NCI-H1105 (cell line): ENCODE measurements around the gene SNRPA1.
A peak's percentile ranks its signal among the peaks of the same experiment; 100 is the strongest.
"Not testable (repeated sequence)": the region's sequence is repeated elsewhere in the genome, so short reads cannot be mapped to it uniquely, and the experiment has no call there.

Experiments used
- DNase-seq: peaks from one replicate; lab custom pipeline; 2025; lab: John Stamatoyannopoulos, UW

SNRPA1 gene

DNA sequence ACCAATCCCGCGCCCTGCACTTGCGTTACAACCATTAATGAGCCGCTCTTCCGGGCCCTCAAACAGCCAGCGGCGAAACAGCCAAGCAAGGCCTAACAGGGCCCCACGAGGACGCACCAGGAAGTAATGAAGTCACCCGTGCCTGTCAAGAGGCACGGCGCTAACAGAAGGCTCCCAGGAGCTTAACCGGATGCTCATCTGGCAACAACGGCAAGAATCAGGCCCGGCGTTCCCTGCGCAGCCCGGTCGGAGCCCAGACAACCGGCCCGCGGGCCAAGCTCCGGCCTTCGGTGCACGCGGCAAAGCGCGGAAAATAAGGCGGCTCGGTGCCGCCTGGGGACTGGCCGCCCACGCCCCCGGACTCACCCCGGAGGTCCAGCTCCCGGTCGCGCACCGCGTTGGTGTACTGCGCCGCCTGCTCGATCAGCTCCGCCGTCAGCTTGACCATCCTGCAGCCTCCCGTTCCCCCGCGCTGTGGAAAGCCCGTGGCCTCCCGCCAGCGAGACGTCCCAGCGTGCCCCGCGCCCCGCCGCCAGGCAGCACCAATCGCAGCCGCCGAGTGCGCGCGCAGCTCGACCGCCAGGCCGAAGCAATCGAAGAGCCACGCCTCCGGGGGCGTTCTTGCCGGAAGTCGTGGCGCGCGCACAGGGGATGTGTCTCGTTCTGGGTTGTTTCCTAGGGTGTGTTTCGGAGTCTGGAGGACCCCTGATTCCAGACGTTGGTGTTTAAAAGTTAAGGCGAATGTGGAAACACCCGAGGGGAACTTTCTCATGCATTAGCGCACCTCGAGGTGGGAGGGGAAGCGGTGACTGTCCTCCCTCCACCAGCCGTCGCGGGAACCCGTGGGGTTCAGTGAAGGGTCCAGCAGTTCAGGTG is at the start of gene SNRPA1:
SNRPA1 (minus strand) TSS at position 518 of the 876 bp plus-strand sequence; CDS start at position 448, 70 bp downstream.
- DNase-seq, result peak; percentile 97

- no peak for DNase-seq
Measured at GRCh38 chr15:101342056-101342455, 47.0 kb upstream of the SNRPA1 start.

DNA sequence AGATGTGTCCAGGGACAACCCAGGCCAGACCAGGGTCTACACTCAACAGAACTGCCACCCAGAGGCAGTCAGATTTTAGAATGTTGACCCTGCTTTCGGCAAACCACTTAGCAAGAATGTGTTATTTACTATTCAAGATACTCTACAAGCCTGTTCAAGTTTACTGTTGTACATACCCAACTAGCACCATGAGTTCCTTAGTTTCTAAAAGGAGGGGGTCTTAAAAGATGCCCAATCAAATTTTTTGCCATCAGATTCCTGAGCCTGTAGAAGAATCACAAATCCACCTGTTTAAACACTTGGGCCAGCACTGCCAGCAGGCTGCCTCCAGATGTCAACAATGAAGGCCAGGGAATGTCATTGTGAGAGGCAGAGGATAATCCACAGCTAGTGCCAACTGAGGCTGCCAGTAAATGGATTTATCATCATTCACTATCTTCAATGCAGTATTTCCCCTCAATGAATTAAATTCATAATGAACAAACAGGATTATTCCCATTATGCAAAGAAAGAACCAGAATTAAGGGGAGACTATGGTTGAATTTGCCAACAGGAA is 43.5 kb upstream of the SNRPA1 start:
- DNase-seq, result no peak

- no peak for DNase-seq
Measured at GRCh38 chr15:101337976-101338375, 42.9 kb upstream of the SNRPA1 start.

GRCh38 chr15:101333907-101334789 is 39.1 kb upstream of the SNRPA1 start:
- not testable (repeated sequence) for DNase-seq

GRCh38 chr15:101332061-101332467 is 37.0 kb upstream of the SNRPA1 start:
- no peak for DNase-seq

GRCh38 chr15:101329867-101330380 is 34.9 kb upstream of the SNRPA1 start:
- DNase-seq, result no peak

GRCh38 chr15:101329309-101329863 is 34.3 kb upstream of the SNRPA1 start:
- DNase-seq, result no peak

GRCh38 chr15:101328001-101328400 is 33.0 kb upstream of the SNRPA1 start:
- DNase-seq, result no peak

GRCh38 chr15:101327147-101327740 is 32.2 kb upstream of the SNRPA1 start:
- DNase-seq, result no peak

DNA sequence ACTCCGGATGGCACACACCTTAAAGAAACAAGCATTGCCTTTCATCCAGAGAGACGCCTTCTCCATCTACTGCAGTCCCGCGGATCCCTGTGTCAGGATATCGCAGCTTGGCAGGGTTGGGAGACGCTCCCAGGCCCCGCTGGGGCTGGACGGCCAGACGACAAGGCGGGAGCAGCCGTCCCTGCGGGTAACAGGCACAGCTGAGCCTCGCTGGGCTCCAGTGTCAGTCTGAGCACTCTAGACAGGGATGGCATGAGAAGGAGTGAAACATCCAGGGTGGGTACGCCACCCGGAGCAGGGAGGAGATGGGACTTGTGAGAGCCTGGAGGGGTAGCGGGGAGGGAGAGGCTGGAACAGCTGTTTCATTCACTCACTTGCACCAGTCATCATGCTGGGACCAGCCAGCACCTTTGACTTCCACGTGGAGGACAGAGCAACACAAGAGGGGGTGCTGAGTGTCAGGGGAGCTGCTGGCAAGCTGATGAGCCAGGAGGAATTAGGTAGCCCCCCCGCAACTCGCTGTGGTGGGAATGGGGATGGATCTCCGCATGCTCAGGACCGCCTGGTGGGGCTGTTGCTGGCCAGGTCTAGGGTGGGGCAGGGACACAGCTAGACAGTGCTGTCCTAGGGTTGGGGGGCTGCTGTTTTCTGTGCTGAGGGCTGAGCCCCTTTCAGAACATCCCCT is 31.6 kb upstream of the SNRPA1 start:
- no peak for DNase-seq

GRCh38 chr15:101326026-101326315 is 30.9 kb upstream of the SNRPA1 start:
- no peak for DNase-seq

DNA sequence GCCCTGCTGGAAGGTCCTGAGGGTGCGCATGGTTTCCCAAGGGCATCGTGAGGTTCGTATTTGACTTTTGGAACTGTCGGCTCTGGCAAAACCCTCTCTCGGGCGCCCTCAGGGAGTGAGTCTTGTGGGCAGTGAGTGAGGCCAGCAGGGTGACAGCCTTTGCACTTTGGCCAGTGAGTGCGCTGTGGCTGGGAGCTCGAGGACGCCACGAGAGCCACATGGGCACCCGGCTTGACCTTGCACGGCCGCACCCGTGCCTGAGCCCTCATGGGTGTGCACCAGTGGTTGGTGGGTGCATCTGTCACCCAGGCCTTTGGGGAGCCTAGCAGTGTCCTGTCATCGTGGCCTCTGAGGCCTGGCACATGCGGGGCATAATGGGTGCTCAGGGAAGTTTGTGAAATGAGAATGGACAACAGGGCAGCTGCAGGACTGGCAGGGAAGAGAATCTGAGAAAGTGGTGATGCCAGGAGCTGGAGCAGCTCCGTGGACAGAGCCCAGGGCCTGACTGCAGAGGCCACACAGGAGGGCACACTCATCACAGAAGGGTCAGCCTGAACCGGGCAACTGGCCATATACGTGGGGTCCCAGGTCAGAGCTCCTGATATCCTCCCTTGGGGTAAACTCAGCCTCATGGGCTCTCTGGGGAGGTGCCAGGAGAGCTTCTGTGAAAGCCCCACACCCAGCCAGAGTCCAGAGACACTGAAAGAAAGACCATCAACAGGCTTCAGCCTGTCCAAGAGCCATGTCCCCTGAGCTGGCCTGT is 30.4 kb upstream of the SNRPA1 start:
- DNase-seq, result no peak

DNA sequence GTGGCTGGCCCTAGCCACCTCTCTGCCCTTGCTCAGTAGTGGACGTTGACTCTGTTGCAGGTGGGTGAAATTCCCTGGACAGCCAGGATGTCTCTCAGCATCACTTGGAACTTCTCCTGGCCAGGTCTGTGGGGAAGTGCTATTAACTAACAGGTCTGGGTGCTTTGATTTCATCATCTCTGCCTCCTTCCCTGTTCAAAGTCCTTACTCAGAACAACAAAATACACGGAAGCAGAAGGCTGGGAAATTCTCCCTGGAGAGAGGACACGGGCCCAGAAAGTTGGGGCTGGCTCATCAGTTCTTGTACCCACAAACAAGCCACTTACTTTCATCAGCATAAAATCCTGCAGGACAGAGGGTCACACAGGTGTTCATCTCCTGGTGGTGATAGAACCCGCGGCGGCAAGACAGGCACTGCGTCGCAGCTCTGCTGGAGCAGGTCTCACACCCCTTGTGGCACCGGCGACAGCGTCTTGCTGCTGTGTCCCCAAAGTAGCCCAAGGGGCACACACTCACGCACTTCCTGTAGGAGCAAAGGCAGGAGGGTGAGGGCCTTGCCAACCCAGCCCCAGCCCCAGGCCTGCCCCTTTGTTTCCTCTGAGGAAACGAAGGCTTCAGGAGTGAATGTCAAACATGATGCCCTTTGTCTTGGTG is 29.6 kb upstream of the SNRPA1 start:
- DNase-seq, result no peak

DNA sequence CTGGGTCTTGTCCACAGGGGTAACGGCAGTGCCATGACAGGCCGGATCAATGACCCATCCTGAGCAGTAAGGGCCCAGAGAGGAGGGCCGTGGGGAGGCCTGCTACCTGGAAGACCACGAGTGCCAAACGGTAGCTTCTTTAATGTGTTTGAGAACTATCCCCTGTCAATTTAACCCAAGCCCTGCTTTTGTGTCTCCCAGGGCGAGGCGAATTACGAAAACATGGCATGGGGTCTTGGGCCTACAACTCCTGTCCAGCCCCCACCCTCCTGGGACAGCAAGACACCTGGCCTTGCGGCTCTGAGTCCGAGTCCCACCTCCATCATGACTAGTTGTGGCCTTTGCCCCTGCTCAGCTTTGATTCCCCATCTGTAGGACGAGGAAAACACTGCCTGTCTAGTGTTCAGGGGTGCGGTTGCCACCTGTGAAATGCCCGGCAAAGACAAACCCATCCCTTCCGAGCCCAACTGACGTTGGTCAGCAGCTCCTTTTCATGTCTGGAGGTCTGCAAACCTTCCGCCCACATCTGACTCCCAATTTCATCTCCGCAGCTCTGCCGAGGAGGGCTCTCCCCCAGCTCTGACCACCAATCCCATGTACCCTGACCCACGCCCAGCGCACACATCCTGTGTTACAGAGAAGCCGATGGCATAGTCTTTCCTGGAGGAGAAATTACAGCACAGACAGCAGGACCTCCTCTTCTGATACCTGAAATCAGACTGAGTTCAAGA is 28.9 kb upstream of the SNRPA1 start:
- DNase-seq, result no peak

DNA sequence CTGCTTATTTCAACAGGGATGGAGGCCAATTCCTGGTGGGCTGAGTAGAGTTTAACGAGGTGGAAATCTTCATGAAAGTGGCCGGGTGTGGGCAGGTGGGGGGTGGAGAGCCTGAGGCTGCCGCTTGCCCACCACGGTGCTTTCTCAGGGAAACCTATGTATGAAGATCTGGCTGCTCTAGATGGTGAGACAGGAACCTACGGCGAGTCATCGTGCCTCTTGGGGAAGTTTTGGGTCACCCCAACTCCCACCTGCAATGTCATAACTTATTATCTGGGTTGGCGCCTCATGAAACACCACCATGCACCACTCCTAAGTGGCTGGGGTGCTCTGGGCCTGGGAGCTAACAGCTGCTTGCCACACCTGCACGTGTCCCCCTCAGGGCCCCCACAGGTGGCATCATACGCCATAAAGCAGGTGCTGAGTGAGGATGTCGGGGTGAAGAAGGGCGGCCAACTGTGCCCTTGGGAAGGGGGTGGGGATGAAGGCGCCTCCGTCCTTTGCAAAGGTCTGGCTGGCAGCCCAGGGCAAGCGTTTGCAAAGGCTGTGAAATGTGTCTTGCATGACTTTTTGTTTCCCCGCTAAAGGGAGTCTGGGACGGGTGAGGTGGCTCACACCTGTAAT is 27.9 kb upstream of the SNRPA1 start:
- DNase-seq, result no peak

DNA sequence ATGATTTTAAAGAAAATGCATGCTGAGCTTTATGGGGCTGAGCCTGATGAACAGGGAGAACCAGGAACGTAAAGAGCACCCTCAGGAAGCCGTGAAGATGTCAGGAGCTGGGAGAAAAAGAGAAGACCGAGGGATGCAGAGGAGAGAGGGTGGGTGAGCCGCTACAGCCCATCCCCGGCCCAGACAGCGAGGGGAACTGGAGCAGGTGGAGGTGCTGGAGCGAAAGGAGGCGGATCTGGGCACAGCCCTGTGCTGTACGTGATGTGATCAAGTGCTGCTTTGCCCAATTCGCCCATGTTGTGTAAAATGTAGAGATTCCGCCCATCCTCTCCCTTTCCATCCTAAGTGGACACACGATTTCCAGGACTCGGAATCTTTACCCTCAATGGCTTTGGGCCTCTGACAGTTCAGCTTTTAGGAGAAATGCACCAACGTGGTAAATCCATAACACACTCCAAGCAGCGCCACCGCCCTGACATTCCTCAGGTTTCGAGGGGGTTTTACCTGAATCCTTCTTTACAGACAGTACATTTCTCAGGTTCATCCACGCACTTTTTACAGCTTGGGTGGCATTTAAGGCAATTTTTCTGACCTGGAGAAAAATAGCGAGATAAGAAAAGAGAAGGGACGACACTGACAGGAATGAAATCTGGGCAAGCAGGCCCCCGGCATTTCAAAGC is 27.1 kb upstream of the SNRPA1 start:
- no peak for DNase-seq

- DNase-seq, result no peak
Measured at GRCh38 chr15:101320501-101321052, 25.5 kb upstream of the SNRPA1 start.
